Measurements from ENCODE around the gene TMEM258. TPM values are rescaled to one million over a fixed set of nuclear protein-coding genes. Genes with fewer than 3 reads are reported as not detected.

The TMEM258 gene
- total and polyA plus RNA-seq, 2 donors (not counting 3 experiments of a cell fraction or from before 2014, with no cell fraction given), result 140 to 534 TPM

DNA sequence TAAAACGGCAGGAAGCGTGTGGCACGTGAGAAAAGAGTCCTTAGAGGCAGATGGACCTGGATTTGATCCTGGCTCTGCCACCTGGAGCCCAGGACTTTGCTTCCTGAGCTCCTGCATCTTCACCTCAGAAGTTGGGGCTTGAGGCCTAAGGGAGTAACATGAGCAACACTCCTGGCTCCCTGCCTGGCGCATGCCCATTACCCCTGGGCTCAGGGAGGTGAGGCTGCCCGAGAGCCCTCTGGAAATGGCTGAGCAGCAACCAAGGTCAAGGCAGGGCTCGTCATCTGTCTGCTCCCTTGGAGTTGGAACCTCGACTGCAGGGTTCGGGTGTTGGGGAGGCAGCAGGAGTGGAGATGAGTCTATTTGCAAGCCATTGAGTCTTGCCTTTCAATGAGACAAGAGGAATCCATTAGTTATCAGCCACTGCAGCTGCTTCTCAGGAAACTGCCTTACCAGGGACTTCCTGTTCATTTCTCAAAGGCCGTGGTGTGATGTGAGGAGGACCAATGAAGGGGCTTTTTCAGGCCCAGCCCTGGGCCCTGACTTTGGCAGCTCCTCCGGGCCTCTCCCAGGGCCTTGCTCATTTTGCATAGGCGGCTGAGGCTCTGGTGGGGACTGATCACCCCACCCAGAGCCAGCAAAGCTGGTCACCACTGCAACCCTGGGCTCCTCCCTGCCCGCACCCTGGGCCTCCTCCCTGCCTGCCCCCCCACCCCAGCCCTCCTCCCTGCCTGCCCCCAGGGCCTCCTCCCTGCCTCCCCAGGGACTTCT is 42.1 kb upstream of the TMEM258 start:
- no peaks in the 10 kb centered on the region for H3K27me3 ChIP-seq (ENCODE audit: control insufficient read depth in 2 of 2, insufficient read depth in 2 of 2, low read length in 2 of 2)
- no peaks in the 10 kb centered on the region for H3K9me1 ChIP-seq (replicated peaks; ENCODE audit: control insufficient read depth, extremely low read depth, insufficient read depth, low read length)
- peak overlapping the region; percentile 98 for H3K27ac ChIP-seq (ENCODE audit: insufficient read depth, low read depth, low read length)
- H3K36me3 ChIP-seq (ENCODE audit: control insufficient read depth in 2 of 2, extremely low read depth in 1 of 2, insufficient read depth in 2 of 2, low read length in 2 of 2), result peaks cover 8 to 19% of the 10 kb centered on the region in 2 experiments
- peak overlapping the region; percentile 18 for H3K4me2 ChIP-seq (ENCODE audit: insufficient read depth, low read length)
- H4K20me1 ChIP-seq (replicated peaks; ENCODE audit: control insufficient read depth, extremely low read depth, insufficient read depth, low read length), result peaks cover 4% of the 10 kb centered on the region
- peak; percentile 88 for DNase-seq (ENCODE audit: low read depth, low spot score)
- TSS peak; percentile 19 for BruUV-seq (replicated peaks)
- H3K9me3 ChIP-seq (replicated peaks; ENCODE audit: control insufficient read depth, insufficient read depth, low read length), result no peaks in the 10 kb centered on the region
- peaks cover 60% of the 10 kb centered on the region for H3K4me1 ChIP-seq (ENCODE audit: control insufficient read depth, extremely low read depth, insufficient read depth, low read length)
- dilution Hi-C loops (cut with MboI; ENCODE audit: extremely low pct_ligation_motif_present, low sequenced_read_pairs) (no loop called here), intact Hi-C loops (cut with micrococcal nuclease) (loop anchor here (1.0 to 2.0 kb wide), 4 partner anchors 12 to 56 kb away; partner anchors contain the start of genes FADS3, FEN1 and TMEM258)
- peak; percentile 99 for FAIRE-seq
- ChIA-PET POLR2A (interaction anchor here (0.7 to 2.3 kb wide), 2 partner anchors 20 to 35 kb away, joined by 5 to 10 read pairs; no protein-coding TSS in a partner anchor), CTCF (interaction anchor here (1.2 to 5.7 kb wide), 5 partner anchors 16 to 248 kb away, joined by 4 to 38 read pairs (median 8); partner anchors contain the start of gene FADS1)
- peak overlapping the region; percentile 87 for H3K9ac ChIP-seq (replicated peaks; ENCODE audit: extremely low read depth, insufficient read depth, low read length)
- H3K4me3 ChIP-seq (replicated peaks in 1 of 3; ENCODE audit: insufficient read depth in 1 of 3, low read depth in 1 of 3, low read length in 3 of 3), result no peak overlapping the region
- no peak overlapping the region for H2AFZ ChIP-seq (ENCODE audit: low read depth, low read length)
- peaks cover 88% of the 10 kb centered on the region for H3K79me2 ChIP-seq (ENCODE audit: control insufficient read depth, insufficient read depth, low read length)
- TF ChIP-seq, protein P1, sequence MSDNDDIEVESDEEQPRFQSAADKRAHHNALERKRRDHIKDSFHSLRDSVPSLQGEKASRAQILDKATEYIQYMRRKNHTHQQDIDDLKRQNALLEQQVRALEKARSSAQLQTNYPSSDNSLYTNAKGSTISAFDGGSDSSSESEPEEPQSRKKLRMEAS (IDR thresholded peaks at IDR 0.05; ENCODE audit: insufficient read depth, insufficient read length), result no peak
- peak; percentile 81 for TF ChIP-seq POLR2AphosphoS5 (IDR thresholded peaks at IDR 0.05; ENCODE audit: insufficient read depth, low read depth, low read length)
- TF ChIP-seq POLR2A (IDR thresholded peaks at IDR 0.05; ENCODE audit: low read depth, low read length), result peak; percentile 78
- TF ChIP-seq FOS (IDR thresholded peaks at IDR 0.05; ENCODE audit: borderline replicate concordance, insufficient read depth, low read length), result no peak
- TF ChIP-seq GATA2 (IDR thresholded peaks at IDR 0.05; ENCODE audit: insufficient read depth, insufficient read length, low read depth, low read length), result peak; percentile 70

DNA sequence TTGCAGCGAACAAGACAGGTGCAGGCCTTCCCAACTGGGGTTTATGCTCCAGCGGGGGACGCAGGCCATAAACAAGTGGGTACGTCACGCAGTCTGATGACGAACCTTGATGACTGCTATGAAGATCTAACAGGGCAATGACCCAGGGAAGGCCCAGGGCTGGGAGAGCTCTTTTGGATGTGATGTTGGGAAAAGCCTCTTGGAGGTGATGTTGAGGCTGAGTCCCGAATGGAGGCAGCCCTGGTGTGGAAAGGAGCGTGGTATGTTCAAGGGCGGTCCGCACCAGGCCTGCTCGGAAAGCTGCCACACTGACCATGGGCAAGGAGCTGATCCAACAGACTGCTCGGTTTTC is 41.5 kb upstream of the TMEM258 start:
- peak overlapping the region; percentile 18 for H3K4me2 ChIP-seq (ENCODE audit: insufficient read depth, low read length)
- no peak for DNase-seq (ENCODE audit: low read depth, low spot score)
- FAIRE-seq, result no peak

More for the DNA sequence above, 41.5 kb upstream of the TMEM258 start:
- no TSS peak for BruUV-seq (replicated peaks)
- Histone ChIP-seq H3K27ac (ENCODE audit: insufficient read depth, low read depth, low read length) (peak overlapping the region; percentile 98), H2AFZ (ENCODE audit: low read depth, low read length) (no peak overlapping the region), H3K9me3 (replicated peaks; ENCODE audit: control insufficient read depth, insufficient read depth, low read length) (no peaks in the 10 kb centered on the region), H3K4me3 (replicated peaks in 1 of 3; ENCODE audit: insufficient read depth in 1 of 3, low read depth in 1 of 3, low read length in 3 of 3) (no peak overlapping the region), H3K36me3 (ENCODE audit: control insufficient read depth in 2 of 2, extremely low read depth in 1 of 2, insufficient read depth in 2 of 2, low read length in 2 of 2) (peaks cover 7 to 18% of the 10 kb centered on the region in 2 experiments), H4K20me1 (replicated peaks; ENCODE audit: control insufficient read depth, extremely low read depth, insufficient read depth, low read length) (peaks cover 4% of the 10 kb centered on the region), H3K9me1 (replicated peaks; ENCODE audit: control insufficient read depth, extremely low read depth, insufficient read depth, low read length) (no peaks in the 10 kb centered on the region), H3K9ac (replicated peaks; ENCODE audit: extremely low read depth, insufficient read depth, low read length) (peak overlapping the region; percentile 53), H3K27me3 (ENCODE audit: control insufficient read depth in 2 of 2, insufficient read depth in 2 of 2, low read length in 2 of 2) (no peaks in the 10 kb centered on the region), H3K79me2 (ENCODE audit: control insufficient read depth, insufficient read depth, low read length) (peaks cover 92% of the 10 kb centered on the region), H3K4me1 (ENCODE audit: control insufficient read depth, extremely low read depth, insufficient read depth, low read length) (peaks cover 60% of the 10 kb centered on the region)
- ChIA-PET CTCF (interaction anchor here (1.2 to 5.7 kb wide), 5 partner anchors 16 to 248 kb away, joined by 4 to 38 read pairs (median 8); partner anchors contain the start of gene FADS1), POLR2A (interaction anchor here (2.3 kb wide), 1 partner anchor 19 kb away, joined by 10 read pairs; no protein-coding TSS in a partner anchor)
- dilution Hi-C loops (cut with MboI; ENCODE audit: extremely low pct_ligation_motif_present, low sequenced_read_pairs), result no loop called here
- intact Hi-C loops (cut with micrococcal nuclease), result loop anchor here (1.0 to 2.0 kb wide), 4 partner anchors 12 to 57 kb away; partner anchors contain the start of genes FADS3, FEN1 and TMEM258
- TF ChIP-seq JUN (IDR thresholded peaks at IDR 0.05; ENCODE audit: borderline replicate concordance, insufficient read depth, insufficient read length, low read depth), result no peak
- TF ChIP-seq, protein P2, sequence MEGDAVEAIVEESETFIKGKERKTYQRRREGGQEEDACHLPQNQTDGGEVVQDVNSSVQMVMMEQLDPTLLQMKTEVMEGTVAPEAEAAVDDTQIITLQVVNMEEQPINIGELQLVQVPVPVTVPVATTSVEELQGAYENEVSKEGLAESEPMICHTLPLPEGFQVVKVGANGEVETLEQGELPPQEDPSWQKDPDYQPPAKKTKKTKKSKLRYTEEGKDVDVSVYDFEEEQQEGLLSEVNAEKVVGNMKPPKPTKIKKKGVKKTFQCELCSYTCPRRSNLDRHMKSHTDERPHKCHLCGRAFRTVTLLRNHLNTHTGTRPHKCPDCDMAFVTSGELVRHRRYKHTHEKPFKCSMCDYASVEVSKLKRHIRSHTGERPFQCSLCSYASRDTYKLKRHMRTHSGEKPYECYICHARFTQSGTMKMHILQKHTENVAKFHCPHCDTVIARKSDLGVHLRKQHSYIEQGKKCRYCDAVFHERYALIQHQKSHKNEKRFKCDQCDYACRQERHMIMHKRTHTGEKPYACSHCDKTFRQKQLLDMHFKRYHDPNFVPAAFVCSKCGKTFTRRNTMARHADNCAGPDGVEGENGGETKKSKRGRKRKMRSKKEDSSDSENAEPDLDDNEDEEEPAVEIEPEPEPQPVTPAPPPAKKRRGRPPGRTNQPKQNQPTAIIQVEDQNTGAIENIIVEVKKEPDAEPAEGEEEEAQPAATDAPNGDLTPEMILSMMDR (IDR thresholded peaks at IDR 0.05; ENCODE audit: extremely low read depth in 1 of 2, insufficient read depth in 1 of 2, low read depth in 1 of 2, low read length in 2 of 2), result no peak
- no peak for TF ChIP-seq POLR2AphosphoS5 (IDR thresholded peaks at IDR 0.05; ENCODE audit: insufficient read depth, low read depth, low read length)
- TF ChIP-seq FOS (IDR thresholded peaks at IDR 0.05; ENCODE audit: borderline replicate concordance, insufficient read depth, low read length), result no peak
- no peak for TF ChIP-seq MYC (IDR thresholded peaks at IDR 0.05; ENCODE audit: low read depth, low read length)
- no peak for TF ChIP-seq EZH2 (IDR thresholded peaks at IDR 0.05; ENCODE audit: borderline replicate concordance, low read depth, low read length, severe bottlenecking)
- no peak for TF ChIP-seq GATA2 (IDR thresholded peaks at IDR 0.05; ENCODE audit: insufficient read depth, insufficient read length, low read depth, low read length)
